HG02642 (cell line): ENCODE results near the gene TMEM88.

Experiments
- ATAC-seq: cut with Tn5 transposase; IDR thresholded peaks from one replicate; pipeline ENCODE4 v1.9.1; 2021; ENCODE audit warnings: mild to moderate bottlenecking; ENCODE audit not compliant: unreplicated experiment, poor library complexity

TMEM88 gene

GRCh38 chr17:7842380-7843256 lies 12.2 kb upstream of the TMEM88 start:
- ATAC-seq: peak; percentile 37

- ATAC-seq: no peak
Measured at GRCh38 chr17:7843257-7843535, 11.7 kb upstream of the TMEM88 start.

- peak; percentile 36 for ATAC-seq
Measured at GRCh38 chr17:7843536-7844291, 11.2 kb upstream of the TMEM88 start.

GRCh38 chr17:7844292-7845154 lies 10.3 kb upstream of the TMEM88 start:
- ATAC-seq: peak; percentile 40

- no peak for ATAC-seq
Measured at GRCh38 chr17:7845359-7846062, 9.4 kb upstream of the TMEM88 start.

- no peak for ATAC-seq
Measured at GRCh38 chr17:7846063-7846735, 8.7 kb upstream of the TMEM88 start.

- no peak for ATAC-seq
Measured at GRCh38 chr17:7846765-7847661, 7.9 kb upstream of the TMEM88 start.

GRCh38 chr17:7848131-7848579 lies 6.7 kb upstream of the TMEM88 start:
- no peak for ATAC-seq

GRCh38 chr17:7848739-7849129 lies 6.1 kb upstream of the TMEM88 start:
- ATAC-seq: no peak

GRCh38 chr17:7849130-7849750 lies 5.6 kb upstream of the TMEM88 start:
- ATAC-seq: no peak

GRCh38 chr17:7849751-7850504 lies 4.9 kb upstream of the TMEM88 start:
- no peak for ATAC-seq

- ATAC-seq: no peak
Measured at GRCh38 chr17:7850701-7851437, 4.0 kb upstream of the TMEM88 start.

GRCh38 chr17:7851438-7852261 lies 3.2 kb upstream of the TMEM88 start:
- ATAC-seq: peak; percentile 80

- no peak for ATAC-seq
Measured at GRCh38 chr17:7852262-7852670, 2.6 kb upstream of the TMEM88 start.

GRCh38 chr17:7852919-7853690 lies 1.8 kb upstream of the TMEM88 start:
- no peak for ATAC-seq
